Hematopoietic multipotent progenitor cell treated with erythropoietin and hydrocortisone succinate and interleukin-3 and kit ligand, for 15 days (in vitro differentiated cells): Measurements from ENCODE around the gene BBOF1.

ENCODE experiments used
- DNase-seq: peaks from one replicate; pipeline ENCODE4 v3.0.0-alpha.2; 2015; ENCODE audit warnings: low spot score

Gene BBOF1

DNA sequence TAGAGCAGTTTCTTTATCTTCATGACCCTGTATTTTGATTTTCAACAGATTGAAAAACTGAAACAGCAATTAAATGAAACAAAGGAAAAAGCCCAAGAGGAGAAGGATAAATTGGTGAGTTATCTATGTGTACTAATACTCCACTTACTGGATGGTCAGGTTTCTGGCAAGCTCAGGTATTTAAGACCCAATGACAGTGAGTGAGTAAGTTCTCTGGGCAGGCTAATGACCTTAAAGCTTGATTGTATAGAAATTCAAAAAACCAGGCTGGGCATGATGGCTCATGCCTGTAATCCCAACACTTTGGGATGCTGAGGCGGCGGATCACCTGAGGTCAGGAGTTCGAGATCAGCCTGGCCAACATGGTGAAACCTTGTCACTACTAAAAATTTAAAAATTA lies 10.0 kb downstream of the BBOF1 start:
- no peak for DNase-seq

DNA sequence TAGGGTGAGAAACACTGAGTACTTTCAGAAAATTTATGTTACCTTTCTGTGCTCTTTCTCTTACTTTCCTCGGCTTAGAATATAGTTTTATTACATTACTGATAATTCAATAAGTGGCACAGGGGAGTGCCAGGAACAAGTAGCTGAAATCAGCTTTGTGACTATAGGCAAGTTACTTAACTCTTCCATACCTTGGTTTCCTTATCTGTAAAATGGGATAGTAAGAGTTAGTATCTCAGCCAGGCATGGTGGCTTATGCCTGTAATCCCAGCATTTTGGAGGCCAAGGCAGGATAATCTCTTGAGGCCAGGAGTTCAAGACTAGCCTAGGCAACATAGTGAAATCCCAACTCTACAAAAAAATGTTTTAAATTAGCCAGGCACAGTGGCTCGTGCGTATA lies 15.4 kb downstream of the BBOF1 start:
- DNase-seq: no peak

GRCh38 chr14:74035556-74035955 lies 16.4 kb downstream of the BBOF1 start:
- DNase-seq: no peak

DNA sequence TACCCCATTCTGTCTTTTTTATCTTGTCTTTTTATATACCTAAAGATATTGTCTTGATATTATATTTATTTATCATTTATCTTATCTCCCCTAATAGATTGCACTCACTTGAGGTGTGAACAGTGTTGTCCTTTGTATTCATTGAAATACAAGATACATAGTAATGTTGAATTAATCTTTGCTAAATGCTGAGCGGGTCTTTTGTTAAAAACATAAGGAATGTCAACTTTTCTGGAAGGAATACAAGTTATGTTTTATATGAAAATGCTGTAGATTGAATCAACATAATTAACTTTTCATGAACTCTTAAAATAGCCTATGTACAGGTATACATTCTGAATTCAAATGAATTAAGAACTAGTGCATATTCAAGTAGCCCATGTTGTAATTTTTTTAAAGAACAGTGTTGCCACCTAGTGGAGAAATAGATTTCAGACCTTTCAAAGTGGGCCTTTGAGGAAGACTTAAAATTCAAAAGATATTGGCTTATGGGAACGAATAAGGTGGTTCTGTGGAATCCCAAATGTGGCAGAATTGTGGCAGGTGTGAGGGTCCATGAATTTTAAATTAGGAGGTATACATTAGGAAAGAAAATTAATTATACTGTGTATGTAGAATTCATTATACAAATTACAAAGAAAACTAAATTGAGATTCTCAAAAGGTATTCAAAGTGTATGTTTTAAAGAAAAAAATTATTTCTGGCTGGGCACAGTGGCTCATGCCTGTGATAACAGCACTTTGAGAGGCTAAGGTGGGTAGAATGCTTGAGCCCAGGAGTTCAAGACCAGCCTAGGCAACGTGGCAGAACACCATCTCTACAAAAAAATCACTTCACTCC lies 19.1 kb downstream of the BBOF1 start:
- DNase-seq: peak; percentile 86

GRCh38 chr14:74042296-74042695 lies 23.1 kb downstream of the BBOF1 start:
- no peak for DNase-seq

- no peak for DNase-seq
These were observed 26.4 kb downstream of the BBOF1 start for GRCh38 chr14:74045522-74045921.

DNA sequence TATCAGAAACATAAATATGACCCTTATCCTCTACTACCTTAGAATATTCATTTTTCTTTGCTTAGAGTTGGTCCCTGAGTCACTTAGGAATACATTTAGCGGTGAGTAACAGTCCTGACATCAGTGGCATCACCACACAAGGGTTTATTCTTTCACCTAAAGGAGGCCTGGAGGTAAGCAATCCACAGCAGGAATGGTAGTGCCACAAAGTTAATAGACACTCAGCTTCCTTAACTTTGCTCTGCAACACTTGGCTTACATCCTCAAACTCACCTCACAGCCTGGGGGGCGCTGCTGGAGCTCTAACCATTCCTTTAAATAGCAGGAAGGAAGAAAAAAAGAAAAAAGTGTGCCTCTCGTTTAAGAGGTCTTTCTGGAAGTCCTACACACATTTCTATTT lies 29.1 kb downstream of the BBOF1 start:
- no peak for DNase-seq

GRCh38 chr14:74049876-74050495 lies 30.8 kb downstream of the BBOF1 start:
- no peak for DNase-seq

DNA sequence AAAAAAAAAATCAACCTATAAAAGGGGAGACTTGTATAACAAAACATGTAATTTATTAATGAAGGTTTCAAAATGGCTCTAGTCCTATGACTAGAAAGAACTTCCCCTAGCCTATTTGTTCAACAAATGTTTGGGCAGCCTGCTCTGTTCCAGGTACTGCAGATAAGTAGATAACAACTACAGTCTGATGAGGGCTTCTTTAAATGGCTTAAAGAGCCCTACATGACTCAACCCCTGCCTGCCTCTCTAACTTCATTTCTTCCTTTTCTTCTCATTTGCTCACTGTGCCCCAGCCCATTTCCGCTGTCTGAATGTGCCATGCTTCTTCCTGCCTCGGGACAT lies 43.6 kb downstream of the BBOF1 start:
- DNase-seq: no peak

GRCh38 chr14:74064426-74064825 lies 45.3 kb downstream of the BBOF1 start:
- DNase-seq: no peak

DNA sequence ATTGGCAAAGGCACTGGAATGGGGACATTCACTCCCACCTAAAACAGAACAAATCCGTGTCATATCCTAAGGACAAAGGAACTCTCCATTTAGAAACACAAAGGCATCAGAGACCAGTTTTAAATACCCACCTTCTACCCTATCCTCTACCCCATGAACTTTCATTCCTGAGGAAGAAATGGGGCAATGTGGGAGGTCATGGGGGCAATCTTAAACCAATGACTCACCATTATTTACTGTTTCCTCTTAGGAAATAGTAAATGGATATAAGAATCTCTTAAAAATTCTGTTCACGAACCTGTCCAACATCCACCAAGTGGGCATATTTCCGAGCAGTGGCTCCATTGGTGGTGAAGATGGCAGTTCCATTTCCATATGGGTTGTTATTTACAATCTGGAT lies 45.7 kb downstream of the BBOF1 start:
- no peak for DNase-seq

DNA sequence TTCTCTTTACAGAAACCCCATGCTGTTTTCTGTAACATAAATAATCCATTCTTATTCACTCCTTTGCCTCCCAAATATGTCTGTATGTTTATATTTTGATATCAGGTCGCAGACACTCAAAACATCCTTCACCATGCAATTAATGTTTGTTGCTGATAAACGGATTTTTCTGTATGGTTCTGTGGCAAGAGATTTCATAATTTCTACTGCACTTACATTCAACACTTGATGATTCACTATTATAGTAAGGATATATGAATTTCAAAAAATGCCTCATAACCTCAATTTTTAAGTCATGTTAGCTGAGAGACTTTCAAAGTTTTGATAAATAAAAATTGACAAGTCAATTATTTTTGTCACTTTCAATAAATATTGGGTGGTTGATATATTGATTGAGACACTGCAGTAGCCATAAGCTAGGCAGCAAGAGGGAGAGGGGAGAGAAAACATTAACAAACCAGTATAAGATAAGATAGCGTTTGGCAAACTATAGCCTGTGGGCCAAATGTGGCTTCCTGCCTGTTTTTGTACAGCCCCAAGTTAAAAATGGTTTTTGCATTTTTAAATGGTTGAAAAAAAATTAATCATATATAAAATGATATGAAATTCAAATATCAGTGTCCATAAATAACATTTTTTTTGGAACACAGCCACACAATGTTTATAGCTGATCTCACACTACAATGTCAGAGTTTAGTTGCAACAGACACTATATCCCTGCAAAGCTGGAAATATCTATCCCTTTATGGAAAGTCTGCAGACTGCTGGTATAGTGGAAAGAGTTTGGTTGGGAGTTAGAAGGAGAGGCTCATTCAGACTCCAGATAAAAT lies 46.8 kb downstream of the BBOF1 start:
- DNase-seq: no peak

- DNase-seq: no peak
These were observed 58.3 kb downstream of the BBOF1 start for GRCh38 chr14:74077401-74077800.

DNA sequence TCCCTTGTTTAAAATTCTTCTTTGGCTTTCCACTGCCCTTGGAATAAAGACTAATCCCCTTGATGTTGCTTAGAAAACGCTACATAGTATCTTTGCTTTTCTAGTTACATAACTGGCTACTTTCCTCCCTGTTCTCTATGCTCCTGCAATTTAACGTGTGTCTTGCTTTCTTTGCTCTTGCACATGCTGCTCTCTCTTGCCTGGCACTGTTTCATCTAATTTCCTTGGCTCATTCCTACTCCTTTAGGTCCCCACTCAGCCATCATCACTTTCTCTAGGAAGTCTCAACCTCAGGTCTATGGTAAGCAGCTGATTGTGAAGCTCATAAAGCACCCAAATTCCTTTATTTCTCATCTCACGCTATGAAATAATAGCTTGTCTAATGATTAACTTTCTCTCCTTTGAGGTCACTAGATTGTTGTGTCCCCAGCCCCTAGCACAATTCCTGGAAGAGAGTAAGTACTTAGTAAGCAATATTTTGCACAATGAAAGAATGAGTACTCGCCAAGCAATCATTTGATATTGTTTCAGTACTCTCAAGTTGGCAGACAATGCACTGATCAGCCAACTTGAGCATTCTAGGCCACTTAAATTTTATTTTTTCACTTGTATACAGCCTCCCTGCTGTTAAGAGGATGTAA lies 61.8 kb downstream of the BBOF1 start:
- DNase-seq: no peak

DNA sequence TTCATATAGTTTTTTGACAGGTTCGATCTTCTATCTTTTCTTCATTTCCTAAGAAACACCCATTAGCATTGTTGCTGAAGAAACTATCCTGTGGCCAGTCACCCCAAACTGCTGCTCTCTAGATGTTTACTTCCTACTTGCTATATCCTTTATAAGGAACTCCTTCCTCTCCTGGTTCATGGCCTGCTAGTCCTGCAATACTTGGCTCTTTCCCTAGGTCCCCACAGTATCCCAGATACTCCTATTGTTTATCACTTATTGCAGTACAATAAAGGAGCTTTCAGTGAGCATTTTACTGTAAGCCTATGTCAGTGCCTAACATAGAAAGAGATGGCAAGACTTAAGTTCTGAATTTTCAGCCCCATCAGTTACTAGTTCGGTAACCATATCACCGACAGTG lies 62.3 kb downstream of the BBOF1 start:
- no peak for DNase-seq

GRCh38 chr14:74083161-74083560 lies 64.0 kb downstream of the BBOF1 start:
- DNase-seq: no peak

DNA sequence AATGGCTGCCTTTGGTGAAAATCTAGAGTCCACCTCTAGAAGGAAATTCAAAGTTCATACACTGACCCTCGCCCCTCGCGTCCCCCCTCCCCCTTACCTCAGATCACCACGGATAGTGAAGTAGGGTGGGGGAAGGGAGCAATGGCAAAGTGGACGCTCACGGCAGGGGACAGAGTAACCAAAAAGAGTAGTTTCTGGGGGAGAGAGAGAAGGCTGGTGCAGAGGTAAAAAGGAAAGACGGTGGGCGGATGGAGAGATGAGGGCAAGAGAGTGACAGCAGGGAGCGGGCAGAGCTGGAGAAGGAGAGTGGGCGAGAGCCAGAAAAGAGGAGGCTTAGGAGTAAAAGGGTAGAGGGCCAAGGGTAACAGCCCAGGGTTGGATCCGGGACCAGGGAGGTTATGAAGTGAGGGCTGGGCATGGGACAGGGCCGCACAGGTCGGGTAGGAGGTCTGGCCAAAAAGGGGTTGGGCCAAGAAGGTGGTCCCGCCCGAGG lies 64.7 kb downstream of the BBOF1 start:
- DNase-seq: no peak

DNA sequence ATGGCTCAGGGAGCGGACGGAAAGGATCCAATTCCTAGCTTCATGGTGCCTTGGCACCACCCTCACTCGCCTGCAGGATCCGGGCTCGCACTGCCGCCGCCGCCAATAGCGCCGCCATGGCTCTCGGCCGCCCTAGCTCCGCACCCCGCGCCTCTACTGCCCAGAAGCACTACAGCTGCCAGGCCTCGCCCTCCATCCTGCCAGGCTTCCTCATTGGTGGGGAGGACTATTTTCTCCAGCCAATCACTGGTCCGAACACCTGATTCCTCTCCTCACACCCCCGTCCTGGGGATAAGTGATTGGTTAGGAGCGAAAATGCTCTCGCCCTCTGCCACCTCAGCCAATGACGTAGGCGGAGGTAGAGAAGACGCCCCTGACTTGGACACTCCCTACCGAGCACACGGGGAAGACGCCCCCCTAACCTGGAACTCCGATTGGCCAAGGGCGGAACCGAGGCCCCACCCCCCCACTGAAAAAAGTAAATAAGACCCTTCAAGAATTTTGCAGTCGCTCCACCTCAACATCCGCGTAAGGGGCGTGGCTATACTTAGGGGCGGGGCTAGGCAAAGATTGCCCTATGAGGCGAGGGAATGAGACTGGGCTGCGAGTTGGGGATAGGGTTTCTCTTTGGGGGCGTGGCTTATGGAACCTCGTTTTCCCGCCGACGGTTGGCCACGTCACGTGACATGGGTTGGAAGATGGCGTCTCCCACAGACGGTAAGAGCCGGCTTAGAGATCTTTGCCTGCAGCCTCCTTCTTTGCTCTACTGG lies 65.3 kb downstream of the BBOF1 start, which contains the start of the genes ALDH6A1 and LIN52:
ALDH6A1 (minus strand) TSS at position 177 of the 770 bp plus-strand sequence; CDS start at position 118, 59 bp downstream.
LIN52 (plus strand) TSS at position 680 of the 770 bp plus-strand sequence; CDS start at position 699, 19 bp downstream.
- peak; percentile 100 for DNase-seq

GRCh38 chr14:74085047-74085637 lies 66.0 kb downstream of the BBOF1 start:
- peak; percentile 26 for DNase-seq

DNA sequence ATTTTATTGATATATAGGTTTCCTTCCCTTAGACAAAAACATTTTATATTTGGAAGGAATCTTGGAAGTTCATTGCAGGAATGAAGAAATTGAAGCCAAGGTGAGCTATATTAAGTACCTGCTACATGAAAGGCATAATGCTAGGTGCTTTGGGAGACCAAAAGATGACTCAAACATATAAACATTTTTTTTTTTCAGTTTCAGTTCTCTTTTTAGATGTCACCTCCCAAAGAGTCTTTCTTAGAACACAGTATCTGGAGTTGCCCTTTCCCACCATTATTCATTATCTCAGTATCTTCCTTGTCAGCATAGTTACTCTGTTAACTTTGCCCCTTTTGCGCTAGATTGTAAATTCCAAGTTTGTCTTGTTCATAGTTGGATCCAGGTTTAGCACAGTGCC lies 66.7 kb downstream of the BBOF1 start:
- DNase-seq: peak; percentile 14
